NCI-H345 treated with DMSO at 0.1 percent for 48 hours (cell line): Measurements from ENCODE around the gene RETREG1.
"Not testable (repeated sequence)": the region's sequence is repeated elsewhere in the genome, so short reads cannot be mapped to it uniquely, and the experiment has no call there.

Source experiments
- DNase-seq: peaks from one replicate; lab custom pipeline; 2025; ENCODE audit not compliant: unreplicated experiment; lab: John Stamatoyannopoulos, UW

The RETREG1 gene, protein sequence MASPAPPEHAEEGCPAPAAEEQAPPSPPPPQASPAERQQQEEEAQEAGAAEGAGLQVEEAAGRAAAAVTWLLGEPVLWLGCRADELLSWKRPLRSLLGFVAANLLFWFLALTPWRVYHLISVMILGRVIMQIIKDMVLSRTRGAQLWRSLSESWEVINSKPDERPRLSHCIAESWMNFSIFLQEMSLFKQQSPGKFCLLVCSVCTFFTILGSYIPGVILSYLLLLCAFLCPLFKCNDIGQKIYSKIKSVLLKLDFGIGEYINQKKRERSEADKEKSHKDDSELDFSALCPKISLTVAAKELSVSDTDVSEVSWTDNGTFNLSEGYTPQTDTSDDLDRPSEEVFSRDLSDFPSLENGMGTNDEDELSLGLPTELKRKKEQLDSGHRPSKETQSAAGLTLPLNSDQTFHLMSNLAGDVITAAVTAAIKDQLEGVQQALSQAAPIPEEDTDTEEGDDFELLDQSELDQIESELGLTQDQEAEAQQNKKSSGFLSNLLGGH

DNA sequence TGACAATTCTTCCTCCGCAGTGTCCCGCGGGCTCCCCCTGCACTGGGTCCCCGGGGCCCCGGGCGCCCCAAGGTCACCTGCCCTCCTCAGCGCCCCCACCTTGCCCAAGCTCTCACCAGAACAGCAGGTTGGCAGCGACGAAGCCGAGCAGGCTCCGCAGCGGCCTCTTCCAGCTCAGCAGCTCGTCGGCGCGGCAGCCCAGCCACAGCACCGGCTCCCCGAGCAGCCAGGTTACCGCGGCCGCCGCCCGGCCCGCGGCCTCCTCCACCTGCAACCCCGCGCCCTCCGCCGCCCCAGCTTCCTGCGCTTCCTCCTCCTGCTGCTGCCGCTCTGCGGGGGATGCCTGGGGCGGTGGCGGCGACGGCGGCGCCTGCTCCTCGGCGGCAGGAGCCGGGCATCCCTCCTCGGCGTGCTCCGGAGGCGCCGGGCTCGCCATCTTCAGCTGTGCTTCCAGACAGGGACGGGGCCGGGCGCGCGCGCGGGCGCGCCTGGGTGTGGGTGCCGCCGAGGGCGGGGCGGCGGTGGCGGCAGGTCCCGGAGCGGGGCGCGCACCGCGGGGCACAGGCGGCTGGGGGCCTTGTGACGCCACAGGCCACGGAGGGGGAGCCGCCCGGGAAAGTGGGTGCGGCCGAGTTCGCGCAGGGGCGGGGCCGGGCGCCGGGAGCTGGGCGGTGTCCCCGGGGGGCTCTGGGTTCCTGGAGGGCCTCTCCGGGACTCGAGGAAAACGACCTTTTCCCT, at the start of gene RETREG1:
TSS of gene RETREG1 (minus strand) at position 462 of the 738 bp plus-strand sequence. CDS start at position 436, 26 bp downstream.
- peak; percentile 55 for DNase-seq

DNA sequence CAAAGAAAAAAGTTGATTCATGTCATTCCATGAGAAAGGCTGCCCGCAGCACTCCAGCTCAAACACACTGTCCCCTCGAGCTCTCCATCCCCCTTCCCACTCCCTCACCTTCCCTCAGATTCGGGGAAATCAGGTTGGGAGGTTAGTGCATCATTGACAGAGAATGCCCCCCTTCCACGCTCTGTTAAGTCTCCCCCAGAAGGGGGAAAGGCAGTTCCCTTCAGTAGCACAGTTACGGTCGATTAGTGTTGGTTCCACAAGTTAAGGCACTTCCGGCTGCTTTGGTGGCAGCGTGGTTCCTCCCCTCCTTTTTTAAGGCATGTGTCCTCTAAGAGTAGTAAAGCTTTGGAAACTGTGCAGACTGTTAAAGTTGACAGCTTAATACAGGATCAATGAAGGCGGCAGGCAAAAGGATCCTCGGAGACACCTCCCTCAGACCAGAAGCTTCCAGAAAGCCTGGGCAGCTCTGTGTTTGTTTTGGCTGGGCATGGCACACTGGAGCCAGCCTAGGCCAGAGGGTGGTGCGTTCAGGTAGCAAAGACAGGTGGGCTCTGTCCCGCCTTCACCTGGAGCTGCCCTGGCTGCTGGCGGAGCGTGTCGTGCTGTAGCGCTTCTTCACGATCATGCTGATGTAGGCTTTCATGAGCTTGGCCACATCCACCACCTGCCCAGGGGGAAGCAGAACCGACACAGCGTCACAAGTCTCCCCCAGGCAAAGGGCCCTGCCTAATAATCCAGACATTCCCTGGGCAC, 49.5 kb upstream of the RETREG1 start:
- DNase-seq, result no peak

DNA sequence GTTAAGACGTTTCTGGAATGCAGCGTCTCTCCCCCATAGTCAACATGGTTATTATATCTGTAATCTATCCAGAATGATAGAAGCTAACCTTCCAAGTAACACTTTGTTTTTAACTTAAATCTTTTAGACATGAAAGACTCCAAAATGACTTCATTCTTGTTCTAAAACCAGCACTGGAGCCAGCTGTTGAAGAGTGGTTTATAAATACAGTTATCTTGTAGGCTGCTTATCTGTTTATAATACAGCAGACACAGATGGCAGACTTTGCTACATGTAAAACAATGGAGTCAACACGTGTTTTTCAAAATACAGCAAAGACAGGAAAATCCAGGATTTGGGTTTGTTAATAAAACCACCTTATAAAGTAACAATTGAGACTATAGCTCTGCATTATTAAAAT, 48.8 kb upstream of the RETREG1 start:
- DNase-seq, result no peak

DNA sequence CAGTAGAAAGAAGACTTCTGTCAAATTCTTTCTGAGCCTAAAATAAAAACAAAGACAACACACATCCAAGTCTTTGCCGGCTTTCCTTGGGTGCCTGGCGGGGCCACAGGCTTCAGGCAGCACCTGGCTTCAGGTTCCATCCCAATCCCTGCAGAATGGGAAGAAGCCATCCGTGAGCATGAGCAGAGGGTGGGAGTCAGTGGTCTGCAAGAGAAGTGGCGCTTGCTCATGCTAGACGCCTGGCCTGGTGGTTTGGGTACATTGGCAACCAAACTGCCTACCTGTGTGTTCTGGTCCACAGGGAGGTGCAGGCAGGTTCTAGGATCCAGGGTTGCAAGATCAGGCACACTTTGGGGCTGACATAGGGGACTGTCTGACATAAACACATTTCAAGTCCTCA, 47.6 kb upstream of the RETREG1 start:
- no peak for DNase-seq

DNA sequence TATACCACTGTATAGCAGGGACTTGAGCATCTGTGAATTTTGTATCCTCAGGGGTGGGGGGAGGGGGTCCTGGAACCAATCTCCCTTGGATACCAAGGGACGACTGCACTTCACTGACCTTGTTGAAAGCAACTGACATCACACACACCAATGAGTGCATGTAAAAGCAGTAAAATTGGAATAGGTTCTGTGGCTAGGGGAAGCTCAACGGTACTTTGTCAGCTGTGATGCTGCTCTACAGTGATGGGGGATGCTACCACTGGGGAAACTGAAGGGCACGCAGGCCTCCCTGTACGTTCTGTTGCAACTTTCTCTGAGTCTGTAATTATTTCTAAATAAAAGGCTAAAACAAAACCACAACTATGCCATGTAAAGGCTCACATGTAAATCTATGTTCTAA, 47.0 kb upstream of the RETREG1 start:
- no peak for DNase-seq

DNA sequence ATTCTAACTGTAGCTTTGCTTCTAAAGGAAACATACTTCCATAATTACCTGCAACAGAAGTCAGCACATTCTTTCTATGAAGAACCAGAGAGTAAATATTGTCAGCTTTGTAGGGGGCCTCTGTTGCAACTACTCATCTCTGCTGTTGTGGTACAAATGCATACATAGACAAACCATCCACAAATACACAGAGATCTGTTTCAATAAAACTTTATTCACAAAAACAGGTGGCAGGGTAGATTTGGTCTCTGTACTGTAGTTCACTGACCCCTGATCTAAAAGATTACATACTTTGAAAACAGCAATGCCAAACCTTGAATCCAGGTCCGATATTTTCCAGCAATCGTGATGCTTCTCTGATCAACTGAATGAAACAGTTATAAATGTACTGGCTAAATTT, 44.9 kb upstream of the RETREG1 start:
- no peak for DNase-seq

DNA sequence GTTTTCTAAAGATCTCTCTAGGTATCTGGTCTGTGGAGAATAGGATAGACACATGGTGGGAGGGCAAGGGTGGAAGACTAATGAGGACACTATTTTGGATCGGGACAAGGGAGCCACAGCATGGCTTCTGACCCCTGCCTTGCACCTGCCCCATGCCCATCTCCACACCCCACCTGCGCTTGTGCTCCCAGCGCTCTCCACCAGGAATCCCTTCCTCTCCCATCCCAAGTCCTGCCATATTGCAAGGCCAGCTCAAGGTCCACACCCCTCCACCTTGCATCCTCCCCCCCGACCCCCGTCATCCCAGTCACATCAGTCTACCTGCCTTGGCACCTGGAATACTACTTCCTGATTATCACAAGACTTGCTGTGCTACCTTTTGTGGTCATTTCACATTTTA, 44.2 kb upstream of the RETREG1 start:
- DNase-seq, result no peak

DNA sequence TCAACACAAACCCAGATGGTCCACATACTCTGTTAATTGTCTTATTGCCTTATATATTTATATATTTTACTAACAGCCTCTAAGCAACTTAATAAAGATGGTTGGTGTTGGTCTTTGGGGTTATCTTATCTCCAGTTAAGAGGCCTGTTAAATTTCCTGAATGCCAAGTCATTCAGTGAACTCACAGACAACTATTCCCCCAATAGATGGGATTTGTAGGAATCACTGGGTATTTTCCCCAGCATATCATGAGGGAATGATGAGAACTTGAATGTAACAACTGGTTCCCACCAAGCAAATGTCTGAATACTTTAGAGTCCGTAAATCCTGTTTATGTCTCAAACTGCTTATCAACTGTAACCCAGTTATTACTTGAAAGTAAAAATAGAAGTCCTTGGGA, 42.7 kb upstream of the RETREG1 start:
- DNase-seq, result no peak

DNA sequence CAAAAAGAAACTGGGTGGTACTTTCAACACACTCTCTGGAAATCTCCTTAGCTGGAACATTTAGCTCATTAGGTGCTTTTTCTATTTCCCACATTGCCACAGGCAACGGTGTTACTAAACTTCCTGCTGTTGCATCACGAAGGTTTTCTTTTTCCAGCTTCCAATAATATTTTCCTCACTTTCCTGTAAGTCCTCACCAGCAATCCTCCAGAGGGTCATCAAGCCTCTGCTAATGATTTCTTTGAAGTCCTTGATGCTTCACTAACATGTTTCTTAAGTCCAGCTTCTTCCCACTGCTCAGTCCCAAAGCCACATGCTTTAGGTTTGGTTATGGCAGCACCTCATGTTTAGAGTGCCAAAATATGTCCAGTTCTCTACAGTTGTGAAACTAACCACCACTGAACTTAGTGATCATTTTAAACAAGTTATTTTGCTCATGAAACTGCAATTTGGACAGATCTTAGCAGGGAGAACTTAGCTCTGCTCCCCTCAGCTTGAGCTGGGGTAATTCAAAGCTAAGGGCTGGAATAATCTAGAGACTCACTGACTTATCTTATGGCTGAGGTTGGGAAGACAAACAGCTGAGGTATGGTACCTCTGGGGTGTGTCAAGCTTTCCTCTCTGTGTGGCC, 39.9 kb upstream of the RETREG1 start:
- DNase-seq, result no peak

DNA sequence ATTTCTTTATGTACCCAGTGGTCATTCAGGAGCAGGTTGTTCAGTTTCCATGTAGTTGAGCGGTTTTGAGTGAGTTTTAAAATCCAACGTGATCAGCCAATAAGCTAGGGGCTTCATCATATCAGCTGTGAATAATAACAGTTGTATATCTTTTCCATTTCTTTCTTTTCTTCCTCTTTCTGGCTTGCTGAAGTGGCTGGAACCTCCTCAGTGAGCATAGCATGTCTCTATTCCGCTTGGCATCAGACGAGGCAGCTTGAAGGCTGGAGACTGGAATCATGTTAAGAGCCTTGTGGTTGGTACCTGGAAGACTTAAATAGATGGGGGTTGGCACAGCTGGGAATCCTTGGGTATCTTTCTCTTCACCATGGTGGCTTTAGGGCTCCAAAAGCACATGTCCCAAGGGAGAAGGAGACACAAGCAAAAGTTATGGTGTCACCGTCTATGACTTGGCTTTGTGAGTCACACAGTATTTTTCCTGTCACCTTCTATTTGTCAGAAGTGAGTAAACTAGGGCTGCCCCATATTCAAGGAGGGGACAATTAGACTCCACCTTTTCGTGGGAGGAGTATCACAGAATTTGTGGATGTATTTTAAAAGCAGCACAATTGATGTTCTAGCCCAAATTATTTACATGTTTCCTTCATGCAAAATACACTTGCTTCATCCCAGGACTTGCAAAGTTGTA, 38.0 kb upstream of the RETREG1 start:
- DNase-seq, result no peak

DNA sequence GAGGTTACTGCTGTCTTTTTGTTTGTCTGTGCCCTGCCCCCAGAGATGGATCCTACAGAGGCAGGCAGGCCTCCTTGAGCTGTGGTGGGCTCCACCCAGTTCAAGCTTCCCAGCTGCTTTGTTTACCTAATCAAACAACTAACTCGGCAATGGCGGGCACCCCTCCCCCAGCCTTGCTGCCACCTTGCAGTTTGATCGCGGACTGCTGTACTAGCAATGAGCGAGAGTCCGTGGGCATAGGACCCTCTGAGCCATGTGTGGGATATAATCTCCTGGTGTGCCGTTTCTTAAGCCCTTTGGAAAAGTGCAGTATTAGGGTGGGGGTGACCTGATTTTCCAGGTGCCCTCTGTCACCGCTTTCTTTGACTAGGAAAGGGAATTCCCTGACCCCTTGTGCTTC, 31.9 kb upstream of the RETREG1 start:
- DNase-seq, result not testable (repeated sequence)

DNA sequence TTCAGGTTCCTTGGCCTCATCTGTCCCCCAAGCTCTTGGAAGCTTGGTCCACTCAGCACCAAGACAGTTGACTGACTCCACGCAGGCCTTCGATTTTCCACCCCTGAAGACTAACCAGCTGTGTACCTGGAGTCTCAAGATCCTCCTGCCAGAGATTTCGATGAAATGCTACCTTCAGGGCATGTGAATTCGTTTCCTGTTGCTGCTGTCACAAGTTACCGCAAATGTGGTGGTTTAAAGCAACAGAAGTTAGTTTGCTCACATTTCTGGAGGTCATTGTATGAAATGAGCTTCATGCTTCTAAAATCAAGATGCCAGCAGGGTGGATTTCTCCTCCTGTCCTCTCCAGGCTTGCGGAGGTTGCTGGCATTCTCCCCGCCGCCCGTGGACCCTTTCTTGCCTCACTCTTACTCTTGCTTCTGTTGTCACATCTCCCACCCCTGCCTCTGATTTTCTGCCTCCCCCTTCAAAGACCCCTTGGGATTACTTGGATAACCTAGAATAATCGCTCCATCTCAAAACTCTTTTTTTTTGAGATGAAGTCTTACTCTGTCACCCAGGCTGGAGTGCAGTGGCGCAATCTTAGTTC, 27.6 kb upstream of the RETREG1 start:
- DNase-seq, result no peak

DNA sequence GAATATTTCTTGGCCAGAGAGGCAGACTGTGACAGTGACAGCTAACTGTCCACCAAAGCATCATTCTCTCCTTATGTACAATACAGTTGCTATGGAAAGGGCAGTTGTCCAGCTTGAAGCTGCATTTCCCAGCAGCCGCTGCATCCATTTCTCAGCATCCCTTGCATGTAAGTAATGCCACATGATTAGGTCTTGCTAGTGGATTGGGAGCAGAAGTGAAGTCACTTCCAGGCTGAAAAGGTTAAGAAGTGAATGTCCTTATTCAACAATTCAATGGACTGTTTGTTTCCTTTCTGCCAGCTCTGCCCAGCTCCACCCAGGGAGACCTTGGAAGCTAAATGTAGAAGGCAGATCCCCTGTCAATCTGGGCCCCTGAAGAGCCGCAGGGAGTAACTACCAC, 26.1 kb upstream of the RETREG1 start:
- DNase-seq, result no peak

DNA sequence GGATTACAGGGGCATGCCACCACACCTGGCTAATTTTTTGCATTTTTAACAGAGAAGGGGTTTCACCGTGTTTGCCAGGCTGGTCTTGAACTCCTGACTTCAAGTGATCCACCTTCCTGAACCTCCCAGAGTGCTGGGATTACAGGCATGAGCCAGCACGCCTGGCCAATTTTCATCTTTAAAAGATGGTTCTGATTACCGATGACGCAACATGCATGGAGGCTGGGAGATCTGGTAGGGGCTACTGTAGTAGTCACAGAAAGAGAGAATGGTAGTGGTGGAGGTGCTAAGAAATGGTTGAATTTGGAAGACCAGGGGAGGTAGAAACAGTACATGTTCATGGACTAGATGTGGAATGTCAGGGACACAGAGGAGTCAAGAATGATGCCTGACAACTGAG, 22.4 kb upstream of the RETREG1 start:
- no peak for DNase-seq

DNA sequence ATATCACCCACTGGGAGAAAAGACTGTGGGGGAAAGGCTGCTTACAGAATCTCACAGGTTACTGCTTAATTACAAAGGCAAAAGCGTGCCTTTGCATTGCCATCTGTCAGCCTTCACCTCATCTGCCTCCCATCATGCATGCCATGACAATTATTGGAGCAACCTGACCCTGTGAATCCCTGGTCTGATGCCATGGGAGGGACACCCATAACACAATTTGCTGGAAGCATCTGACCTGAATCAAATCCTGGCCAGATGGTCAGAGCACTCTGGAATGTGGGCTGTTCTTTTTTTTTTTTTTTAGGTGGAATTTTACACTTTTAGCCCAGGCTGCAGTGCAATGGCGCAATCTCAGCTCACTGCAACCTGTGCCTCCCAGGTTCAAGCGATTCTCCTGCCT, 11.6 kb upstream of the RETREG1 start:
- DNase-seq, result no peak

DNA sequence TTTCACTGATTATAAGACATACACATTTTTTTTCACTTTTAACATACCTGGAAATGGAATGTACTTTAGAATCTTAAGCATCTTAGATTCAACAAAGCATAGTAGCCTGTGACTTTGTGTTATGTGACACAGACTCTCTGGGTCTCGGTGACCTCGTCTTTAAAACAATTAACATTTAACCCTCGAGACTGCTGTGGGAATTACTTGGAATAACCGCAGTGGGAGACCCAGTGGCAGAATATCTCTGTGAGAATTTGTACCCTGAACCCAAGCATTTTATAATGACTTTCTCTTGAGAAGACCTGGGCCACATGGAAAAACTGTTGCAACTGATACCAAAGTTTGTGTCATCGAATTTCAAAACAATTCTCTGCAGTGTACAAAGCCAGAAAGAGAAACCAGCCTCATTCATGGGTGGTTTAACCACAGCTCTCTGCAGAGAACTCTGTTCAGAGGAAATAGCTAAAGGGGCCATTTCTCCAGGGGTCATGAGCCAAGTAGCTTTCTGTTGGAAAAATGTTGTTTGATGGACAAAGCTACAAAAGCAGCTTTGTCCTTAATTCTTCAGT, 10.0 kb upstream of the RETREG1 start:
- no peak for DNase-seq

DNA sequence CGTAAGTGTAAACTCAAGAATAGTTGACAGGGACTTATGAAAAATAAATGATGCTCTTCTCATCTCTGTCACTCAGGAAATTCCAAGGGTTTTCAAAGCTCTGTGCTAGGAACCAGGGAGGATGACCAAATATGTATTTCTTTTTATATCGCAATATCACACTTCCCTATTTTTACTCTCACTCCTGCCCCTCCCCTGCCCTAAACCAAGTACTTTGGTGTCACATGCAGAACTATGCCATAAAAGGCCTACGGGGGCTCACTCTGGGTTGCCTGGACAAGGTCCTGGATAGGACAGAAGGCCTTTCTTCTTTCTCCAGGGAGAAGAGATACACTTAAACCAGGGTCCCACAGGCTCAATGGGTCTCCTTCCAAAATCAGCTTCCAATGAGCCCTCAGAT, 8.3 kb upstream of the RETREG1 start:
- no peak for DNase-seq

DNA sequence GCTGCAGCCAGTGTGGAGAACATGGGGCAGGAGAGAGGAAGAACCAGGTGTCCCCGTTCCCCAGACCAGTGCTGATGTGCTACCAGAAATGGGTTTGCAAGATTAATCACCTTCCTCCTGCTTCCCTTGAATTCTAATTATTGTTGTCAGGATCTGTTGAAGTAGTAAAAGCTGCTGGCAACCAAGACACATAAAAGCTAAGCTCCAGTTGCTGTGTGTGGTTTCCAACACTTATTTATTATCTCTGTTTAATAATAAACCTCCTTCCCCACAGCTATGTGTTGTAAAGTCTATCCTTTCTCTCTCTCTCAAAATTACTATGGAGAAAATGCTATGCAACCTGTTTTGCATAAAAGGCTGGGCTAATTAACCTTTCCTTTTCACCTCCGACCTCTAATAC, 2.3 kb upstream of the RETREG1 start:
- no peak for DNase-seq

DNA sequence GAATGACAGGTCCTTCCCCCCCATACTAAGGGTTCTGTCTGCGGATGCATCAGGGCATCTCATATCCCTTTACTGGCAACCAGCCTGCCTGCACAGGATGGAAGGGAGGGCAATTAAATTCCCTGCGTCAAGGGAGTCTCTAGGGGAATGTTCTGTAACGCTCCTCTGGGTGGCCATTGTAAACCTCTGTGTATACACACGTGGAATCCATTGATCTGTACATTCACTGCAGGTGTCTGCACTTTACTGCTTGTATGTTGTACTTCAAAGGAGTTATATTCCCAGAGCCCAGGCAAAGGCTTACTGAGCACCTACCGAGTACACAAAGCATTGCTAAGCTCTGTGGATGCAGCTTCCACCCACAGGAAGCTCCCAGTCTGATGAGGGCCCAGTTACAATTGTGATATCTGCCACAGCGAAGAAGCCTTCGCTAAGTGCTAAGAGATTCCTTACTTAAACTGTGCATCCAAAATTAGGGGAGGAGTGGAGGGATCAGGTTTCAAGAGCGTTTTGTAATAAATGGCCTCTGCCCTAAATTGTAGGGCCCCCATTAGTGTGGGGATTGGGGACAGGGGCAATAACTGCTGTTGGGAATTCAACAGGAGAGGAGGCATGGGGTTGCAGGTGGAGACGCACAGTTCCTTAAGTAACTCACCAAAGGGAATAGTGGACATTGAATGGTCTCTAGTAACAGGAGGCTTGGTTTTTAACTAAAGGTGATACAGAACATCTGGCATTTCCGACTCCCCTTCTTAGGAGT, 1.5 kb upstream of the RETREG1 start:
- peak; percentile 93 for DNase-seq
